NOMO-1 treated with dmso at 0.1 percent for 144 hours (cell line): ENCODE results near the gene SPAG8.

ENCODE experiments used
- DNase-seq: peaks from one replicate; lab custom pipeline; 2025; ENCODE audit not compliant: unreplicated experiment; lab: John Stamatoyannopoulos, UW

SPAG8 gene

GRCh38 chr9:35812025-35812602 lies at the start of gene SPAG8:
SPAG8 (minus strand) TSS chr9:35812262; CDS start chr9:35812147, 115 bp downstream.
- peak; percentile 98 for DNase-seq

- no peak for DNase-seq
These were observed 49.3 kb upstream of the SPAG8 start for GRCh38 chr9:35861161-35861897.

- DNase-seq, result no peak
These were observed 47.9 kb upstream of the SPAG8 start for GRCh38 chr9:35859990-35860339.

GRCh38 chr9:35859310-35859989 lies 47.4 kb upstream of the SPAG8 start:
- DNase-seq, result no peak

GRCh38 chr9:35858458-35858857 lies 46.4 kb upstream of the SPAG8 start:
- DNase-seq, result no peak

- DNase-seq, result no peak
These were observed 44.8 kb upstream of the SPAG8 start for GRCh38 chr9:35856882-35857281.

- no peak for DNase-seq
These were observed 44.1 kb upstream of the SPAG8 start for GRCh38 chr9:35856206-35856605.

- no peak for DNase-seq
These were observed 42.2 kb upstream of the SPAG8 start for GRCh38 chr9:35854091-35854762.

- DNase-seq, result no peak
These were observed 41.1 kb upstream of the SPAG8 start for GRCh38 chr9:35852876-35853865.

GRCh38 chr9:35852267-35852815 lies 40.3 kb upstream of the SPAG8 start:
- DNase-seq, result no peak

- no peak for DNase-seq
These were observed 35.9 kb upstream of the SPAG8 start for GRCh38 chr9:35847792-35848572.

GRCh38 chr9:35845824-35846771 lies 34.0 kb upstream of the SPAG8 start:
- no peak for DNase-seq

- DNase-seq, result peak; percentile 91
These were observed 32.7 kb upstream of the SPAG8 start for GRCh38 chr9:35844628-35845270.

- DNase-seq, result no peak
These were observed 30.7 kb upstream of the SPAG8 start for GRCh38 chr9:35842795-35843194.

GRCh38 chr9:35842020-35842745 lies 30.1 kb upstream of the SPAG8 start:
- no peak for DNase-seq

GRCh38 chr9:35841645-35841900 lies 29.5 kb upstream of the SPAG8 start:
- DNase-seq, result no peak

GRCh38 chr9:35840881-35841644 lies 29.0 kb upstream of the SPAG8 start:
- no peak for DNase-seq
